GM23338 (cell line): ENCODE results near the gene MTHFD1L. TPM values are rescaled to one million over a fixed set of nuclear protein-coding genes. Genes with fewer than 3 reads are reported as not detected.

Experiments
- ATAC-seq: fragments of 200-7000 bp; cut with Tn5 transposase; 3 replicates; pipeline ENCODE4 v1.9.1; 2020
- DNase-seq: peaks from one replicate; pipeline ENCODE4 v3.0.0-alpha.2; 2015; ENCODE audit warnings: low spot score
- H2AFZ ChIP-seq: fragments of 200-600 bp; sonication (generic); 2 replicates; pipeline ENCODE4 v1.8.0; 2016; ENCODE audit warnings: antibody characterized with exemption, mild to moderate bottlenecking, moderate library complexity
- H3F3A ChIP-seq: fragments of 200-600 bp; sonication (generic); replicated peaks from 2 replicates; pipeline ENCODE4 v1.8.0; 2017; ENCODE audit warnings: antibody characterized with exemption, mixed run types, low read depth
- H3K27ac ChIP-seq: fragments of 200-600 bp; sonication (generic); 2 replicates; pipeline ENCODE4 v1.6.1; 2016; ENCODE audit warnings: low read depth
- H3K27me3 ChIP-seq: fragments of 200-600 bp; sonication (generic); 2 replicates; pipeline ENCODE4 v1.8.0; 2016; ENCODE audit warnings: mild to moderate bottlenecking, mixed run types, moderate library complexity; ENCODE audit not compliant: insufficient read depth
- H3K36me3 ChIP-seq: fragments of 200-600 bp; sonication (generic); 2 replicates; pipeline ENCODE4 v1.8.0; 2016; ENCODE audit warnings: mild to moderate bottlenecking; ENCODE audit not compliant: insufficient read depth
- H3K4me1 ChIP-seq: fragments of 200-600 bp; sonication (generic); 2 replicates; pipeline ENCODE4 v1.8.0; 2016; ENCODE audit warnings: mild to moderate bottlenecking, moderate library complexity; ENCODE audit not compliant: insufficient read depth
- H3K4me2 ChIP-seq: fragments of 200-600 bp; sonication (generic); 2 replicates; pipeline ENCODE4 v1.7.1; 2017; ENCODE audit warnings: mixed run types
- H3K4me3 ChIP-seq: fragments of 200-600 bp; sonication (generic); 2 replicates; pipeline ENCODE4 v1.6.1; 2016; ENCODE audit warnings: mixed run types
- H3K79me2 ChIP-seq: fragments of 200-600 bp; sonication (generic); replicated peaks from 2 replicates; pipeline ENCODE4 v1.8.0; 2017; ENCODE audit warnings: mild to moderate bottlenecking; ENCODE audit not compliant: insufficient read depth
- H3K9me2 ChIP-seq: fragments of 200-600 bp; sonication (generic); 2 replicates; pipeline ENCODE4 v1.8.0; 2017; ENCODE audit not compliant: insufficient read depth
- H4K20me1 ChIP-seq: fragments of 200-600 bp; sonication (generic); replicated peaks from 2 replicates; pipeline ENCODE4 v1.8.0; 2017; ENCODE audit warnings: mild to moderate bottlenecking; ENCODE audit not compliant: insufficient read depth
- H3K27ac Mint-ChIP-seq: 2 replicates; pipeline ENCODE4 v1.8.0; 2020; ENCODE audit warnings: inconsistent platforms, mild to moderate bottlenecking, moderate library complexity, mixed read lengths
- H3K27me3 Mint-ChIP-seq: 3 replicates; pipeline ENCODE4 v1.8.0; 2022; ENCODE audit warnings: low read depth, mild to moderate bottlenecking, moderate library complexity, mixed read lengths, inconsistent platforms; ENCODE audit not compliant: insufficient read depth, poor library complexity
- H3K36me3 Mint-ChIP-seq: 3 replicates; pipeline ENCODE4 v1.8.0; 2021; ENCODE audit warnings: low read depth, mild to moderate bottlenecking, inconsistent platforms, moderate library complexity, mixed read lengths
- H3K4me1 Mint-ChIP-seq: 3 replicates; pipeline ENCODE4 v1.8.0; 2020; ENCODE audit warnings: mild to moderate bottlenecking, inconsistent platforms, mixed read lengths
- H3K4me3 Mint-ChIP-seq: 3 replicates; pipeline ENCODE4 v1.8.0; 2021; ENCODE audit warnings: moderate library complexity, mild to moderate bottlenecking, inconsistent platforms, mixed read lengths
- H3K9me3 Mint-ChIP-seq: 3 replicates; pipeline ENCODE4 v1.8.0; 2020; ENCODE audit warnings: moderate library complexity, mild to moderate bottlenecking, inconsistent platforms, mixed read lengths
- EZH2 ChIP-seq: fragments of 200-600 bp; sonication (generic); IDR thresholded peaks from one replicate; pipeline ENCODE4 v1.8.0; 2017; ENCODE audit warnings: antibody characterized with exemption, mild to moderate bottlenecking, low read depth; ENCODE audit not compliant: unreplicated experiment
- EZH2phosphoT487 ChIP-seq: fragments of 200-600 bp; sonication (generic); IDR thresholded peaks from one replicate; pipeline ENCODE4 v1.8.1; 2018; ENCODE audit warnings: antibody characterized with exemption; ENCODE audit not compliant: unreplicated experiment
- NANOG ChIP-seq: IDR thresholded peaks from 2 replicates; pipeline ENCODE4 v1.6.1; 2016; ENCODE audit warnings: antibody characterized with exemption, borderline replicate concordance
- POLR2AphosphoS5 ChIP-seq: IDR thresholded peaks from 2 replicates; pipeline ENCODE4 v1.6.1; 2016; ENCODE audit warnings: antibody characterized with exemption, low read depth
- STAT1 ChIP-seq: IDR thresholded peaks from one replicate; pipeline ENCODE4 v1.6.1; 2016; ENCODE audit warnings: antibody characterized with exemption; ENCODE audit not compliant: unreplicated experiment
- polyA plus RNA-seq: library from polyadenylated mRNA; unstranded; fragments of >200 nt; fragmentation: Nextera tagmentation; extraction: Ambion mirVana; gene quantifications from 2 replicates; pipeline ENCODE4 v1.2.1, GENCODE V29; 2016
- total RNA-seq: library from RNA; depleted of rRNA; stranded (reverse); fragments of >200 nt; shearing (Covaris generic); gene quantifications from 2 replicates; pipeline ENCODE4 v1.2.3, GENCODE V29; 2014
- TF ChIP-seq, protein P1 (sequence below): IDR thresholded peaks from one replicate; pipeline ENCODE4 v1.6.1; 2018; ENCODE audit warnings: antibody characterized with exemption; ENCODE audit not compliant: unreplicated experiment
- TF ChIP-seq, protein P2 (sequence below), 2 experiments: fragments of 200-600 bp in 1 of 2; sonication (generic) in 1 of 2; conservative IDR thresholded peaks; 2 replicates each; pipeline versions ENCODE4 v1.5.1 to v1.6.1; 2016 to 2017; ENCODE audit warnings: antibody characterized with exemption in 2 of 2, low read depth in 2 of 2, mild to moderate bottlenecking in 2 of 2, moderate library complexity in 1 of 2

Gene MTHFD1L
- total and polyA plus RNA-seq, 2 experiments from 2014 or later = 53.2 to 66.8 TPM

DNA sequence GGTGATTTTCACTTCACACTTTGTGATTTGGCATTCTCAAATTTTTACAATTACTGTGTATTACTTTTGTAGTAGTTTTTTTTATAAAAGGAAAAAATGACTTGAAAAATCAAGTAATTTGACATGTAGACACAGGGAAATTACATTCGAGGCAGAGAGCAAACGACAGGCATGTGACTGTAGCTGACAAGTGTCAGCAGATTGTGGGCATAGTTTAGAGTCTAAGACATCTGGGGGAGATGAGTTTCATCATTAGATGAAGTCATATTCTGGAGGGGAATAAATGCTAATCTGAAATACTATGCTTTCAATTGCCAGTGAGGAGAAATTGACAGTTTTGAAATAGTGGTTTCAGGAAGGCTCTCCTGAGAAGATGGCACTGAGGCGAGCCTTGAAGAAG is 126.0 kb downstream of the MTHFD1L start:
- H3K27ac Mint-ChIP-seq = no peak overlapping the region
- no peak overlapping the region for H3K4me2 ChIP-seq
- H3K4me3 ChIP-seq = no peak overlapping the region
- peaks cover 9% of the 10 kb centered on the region; the same call in 1 of the 2 replicates for H4K20me1 ChIP-seq
- no peak overlapping the region for H3K27ac ChIP-seq
- no peak overlapping the region for H3K4me3 Mint-ChIP-seq
- peaks cover 27% of the 10 kb centered on the region for H3K36me3 Mint-ChIP-seq
- no peaks in the 10 kb centered on the region for H3K79me2 ChIP-seq
- H3K27me3 ChIP-seq = no peaks in the 10 kb centered on the region
- no peaks in the 10 kb centered on the region for H3F3A ChIP-seq
- no peaks in the 10 kb centered on the region; the same call in 1 of the 2 replicates for H3K36me3 ChIP-seq
- peaks cover 5% of the 10 kb centered on the region; the same call in 2 of the 3 replicates for H3K4me1 Mint-ChIP-seq
- no peak overlapping the region for H2AFZ ChIP-seq
- no peaks in the 10 kb centered on the region for H3K9me3 Mint-ChIP-seq
- ATAC-seq (no peak), DNase-seq (no peak)
- H3K27me3 Mint-ChIP-seq = peaks cover 1% of the 10 kb centered on the region
- TF ChIP-seq, protein P1, sequence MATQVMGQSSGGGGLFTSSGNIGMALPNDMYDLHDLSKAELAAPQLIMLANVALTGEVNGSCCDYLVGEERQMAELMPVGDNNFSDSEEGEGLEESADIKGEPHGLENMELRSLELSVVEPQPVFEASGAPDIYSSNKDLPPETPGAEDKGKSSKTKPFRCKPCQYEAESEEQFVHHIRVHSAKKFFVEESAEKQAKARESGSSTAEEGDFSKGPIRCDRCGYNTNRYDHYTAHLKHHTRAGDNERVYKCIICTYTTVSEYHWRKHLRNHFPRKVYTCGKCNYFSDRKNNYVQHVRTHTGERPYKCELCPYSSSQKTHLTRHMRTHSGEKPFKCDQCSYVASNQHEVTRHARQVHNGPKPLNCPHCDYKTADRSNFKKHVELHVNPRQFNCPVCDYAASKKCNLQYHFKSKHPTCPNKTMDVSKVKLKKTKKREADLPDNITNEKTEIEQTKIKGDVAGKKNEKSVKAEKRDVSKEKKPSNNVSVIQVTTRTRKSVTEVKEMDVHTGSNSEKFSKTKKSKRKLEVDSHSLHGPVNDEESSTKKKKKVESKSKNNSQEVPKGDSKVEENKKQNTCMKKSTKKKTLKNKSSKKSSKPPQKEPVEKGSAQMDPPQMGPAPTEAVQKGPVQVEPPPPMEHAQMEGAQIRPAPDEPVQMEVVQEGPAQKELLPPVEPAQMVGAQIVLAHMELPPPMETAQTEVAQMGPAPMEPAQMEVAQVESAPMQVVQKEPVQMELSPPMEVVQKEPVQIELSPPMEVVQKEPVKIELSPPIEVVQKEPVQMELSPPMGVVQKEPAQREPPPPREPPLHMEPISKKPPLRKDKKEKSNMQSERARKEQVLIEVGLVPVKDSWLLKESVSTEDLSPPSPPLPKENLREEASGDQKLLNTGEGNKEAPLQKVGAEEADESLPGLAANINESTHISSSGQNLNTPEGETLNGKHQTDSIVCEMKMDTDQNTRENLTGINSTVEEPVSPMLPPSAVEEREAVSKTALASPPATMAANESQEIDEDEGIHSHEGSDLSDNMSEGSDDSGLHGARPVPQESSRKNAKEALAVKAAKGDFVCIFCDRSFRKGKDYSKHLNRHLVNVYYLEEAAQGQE = no peak
- TF ChIP-seq NANOG = no peak
- no peak for TF ChIP-seq POLR2AphosphoS5
- no peaks in the 10 kb centered on the region for H3K4me1 ChIP-seq
- no peaks in the 10 kb centered on the region for H3K9me2 ChIP-seq

DNA sequence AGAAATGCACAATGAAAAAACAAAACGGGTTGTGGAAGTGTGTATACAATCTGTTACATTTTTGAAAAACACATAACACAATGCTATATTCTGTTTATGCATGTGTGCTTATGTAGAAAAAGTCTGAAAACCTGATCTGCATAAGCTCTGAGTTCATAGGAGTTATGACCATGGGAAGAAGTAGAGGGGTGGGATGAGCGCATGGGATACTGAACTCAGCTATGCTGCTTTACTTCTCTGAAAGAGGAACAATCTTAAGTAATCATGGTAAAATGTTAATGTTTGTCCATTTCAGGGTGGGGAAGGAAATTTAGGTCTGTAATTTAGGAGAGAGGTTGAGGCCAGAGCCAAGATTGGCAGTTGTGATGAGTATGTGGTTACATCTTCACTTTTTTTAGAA is 126.8 kb downstream of the MTHFD1L start:
- Histone ChIP-seq H3K79me2 (no peaks in the 10 kb centered on the region), H3K4me3 (no peak overlapping the region), H3K27me3 (no peaks in the 10 kb centered on the region), H3K4me2 (no peak overlapping the region), H3F3A (no peaks in the 10 kb centered on the region), H3K27ac (0 out of 2 replicates have a peak overlapping the region, but pooled peaks have one; percentile 6), H4K20me1 (peaks cover 9% of the 10 kb centered on the region; the same call in 1 of the 2 replicates), H2AFZ (no peak overlapping the region), H3K4me1 (no peaks in the 10 kb centered on the region), H3K9me2 (no peaks in the 10 kb centered on the region), H3K36me3 (no peaks in the 10 kb centered on the region; the same call in 1 of the 2 replicates)
- H3K36me3 Mint-ChIP-seq = peaks cover 31% of the 10 kb centered on the region
- no peak overlapping the region for H3K4me3 Mint-ChIP-seq
- ATAC-seq = no peak
- 0 out of 2 replicates have a peak overlapping the region, but pooled peaks have one; percentile 21 for H3K27ac Mint-ChIP-seq
- H3K9me3 Mint-ChIP-seq = no peaks in the 10 kb centered on the region
- H3K4me1 Mint-ChIP-seq = peaks cover 5% of the 10 kb centered on the region; the same call in 2 of the 3 replicates
- H3K27me3 Mint-ChIP-seq = no peaks in the 10 kb centered on the region
- no peak for TF ChIP-seq EZH2
- no peak for TF ChIP-seq EZH2phosphoT487
- no peak for TF ChIP-seq STAT1
- TF ChIP-seq, protein P2, sequence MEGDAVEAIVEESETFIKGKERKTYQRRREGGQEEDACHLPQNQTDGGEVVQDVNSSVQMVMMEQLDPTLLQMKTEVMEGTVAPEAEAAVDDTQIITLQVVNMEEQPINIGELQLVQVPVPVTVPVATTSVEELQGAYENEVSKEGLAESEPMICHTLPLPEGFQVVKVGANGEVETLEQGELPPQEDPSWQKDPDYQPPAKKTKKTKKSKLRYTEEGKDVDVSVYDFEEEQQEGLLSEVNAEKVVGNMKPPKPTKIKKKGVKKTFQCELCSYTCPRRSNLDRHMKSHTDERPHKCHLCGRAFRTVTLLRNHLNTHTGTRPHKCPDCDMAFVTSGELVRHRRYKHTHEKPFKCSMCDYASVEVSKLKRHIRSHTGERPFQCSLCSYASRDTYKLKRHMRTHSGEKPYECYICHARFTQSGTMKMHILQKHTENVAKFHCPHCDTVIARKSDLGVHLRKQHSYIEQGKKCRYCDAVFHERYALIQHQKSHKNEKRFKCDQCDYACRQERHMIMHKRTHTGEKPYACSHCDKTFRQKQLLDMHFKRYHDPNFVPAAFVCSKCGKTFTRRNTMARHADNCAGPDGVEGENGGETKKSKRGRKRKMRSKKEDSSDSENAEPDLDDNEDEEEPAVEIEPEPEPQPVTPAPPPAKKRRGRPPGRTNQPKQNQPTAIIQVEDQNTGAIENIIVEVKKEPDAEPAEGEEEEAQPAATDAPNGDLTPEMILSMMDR (conservative IDR thresholded peaks at IDR 0.05; ENCODE audit: low read depth in 2 of 2) = no peak
- no peak for DNase-seq
